ENCODE measurements around the gene WWC1.

The WWC1 gene

GRCh38 chr5:168313596-168314204 is 22.3 kb downstream of the WWC1 start:
- no peak overlapping the region for H3K27ac ChIP-seq (ENCODE audit: low read length)
- H3K4me3 ChIP-seq (ENCODE audit: low read depth in 1 of 2, low read length in 2 of 2): no peak overlapping the region
- H3K4me1 ChIP-seq (ENCODE audit: control insufficient read depth in 1 of 2, insufficient read depth in 2 of 2, low read length in 2 of 2): peaks cover 0 to 2% of the 10 kb centered on the region in 2 donors
- no peaks in the 10 kb centered on the region for H3K9me3 ChIP-seq (ENCODE audit: control insufficient read depth in 1 of 2, low read length in 2 of 2)
- H3K36me3 ChIP-seq (ENCODE audit: control insufficient read depth in 1 of 2, insufficient read depth in 2 of 2, low read length in 2 of 2): no peaks in the 10 kb centered on the region
- no peaks in the 10 kb centered on the region for H3K27me3 ChIP-seq (ENCODE audit: low read depth, low read length)

GRCh38 chr5:168314735-168315411 is 23.4 kb downstream of the WWC1 start:
- Histone ChIP-seq H3K4me1 (ENCODE audit: control insufficient read depth in 1 of 2, insufficient read depth in 2 of 2, low read length in 2 of 2) (peaks cover 0 to 2% of the 10 kb centered on the region in 2 donors), H3K9me3 (ENCODE audit: control insufficient read depth in 1 of 2, low read length in 2 of 2) (no peaks in the 10 kb centered on the region), H3K27ac (ENCODE audit: low read length) (peak overlapping the region; percentile 63), H3K36me3 (ENCODE audit: control insufficient read depth in 1 of 2, insufficient read depth in 2 of 2, low read length in 2 of 2) (no peaks in the 10 kb centered on the region), H3K4me3 (ENCODE audit: low read depth in 1 of 2, low read length in 2 of 2) (no peak overlapping the region), H3K27me3 (ENCODE audit: low read depth, low read length) (no peaks in the 10 kb centered on the region)

GRCh38 chr5:168315416-168316138 is 24.1 kb downstream of the WWC1 start:
- no peak overlapping the region for H3K4me3 ChIP-seq (ENCODE audit: low read depth in 1 of 2, low read length in 2 of 2)
- no peaks in the 10 kb centered on the region for H3K9me3 ChIP-seq (ENCODE audit: control insufficient read depth in 1 of 2, low read length in 2 of 2)
- H3K27ac ChIP-seq (ENCODE audit: low read length): peak overlapping the region; percentile 63
- no peaks in the 10 kb centered on the region for H3K36me3 ChIP-seq (ENCODE audit: control insufficient read depth in 1 of 2, insufficient read depth in 2 of 2, low read length in 2 of 2)
- H3K27me3 ChIP-seq (ENCODE audit: low read depth, low read length): no peaks in the 10 kb centered on the region
- H3K4me1 ChIP-seq (ENCODE audit: control insufficient read depth in 1 of 2, insufficient read depth in 2 of 2, low read length in 2 of 2): peaks cover 0 to 2% of the 10 kb centered on the region in 2 donors

GRCh38 chr5:168316139-168316578 is 24.7 kb downstream of the WWC1 start:
- peak overlapping the region; percentile 63 for H3K27ac ChIP-seq (ENCODE audit: low read length)
- no peak overlapping the region for H3K4me3 ChIP-seq (ENCODE audit: low read depth in 1 of 2, low read length in 2 of 2)

GRCh38 chr5:168317096-168317520 is 25.7 kb downstream of the WWC1 start:
- Histone ChIP-seq H3K9me3 (ENCODE audit: control insufficient read depth in 1 of 2, low read length in 2 of 2) (no peaks in the 10 kb centered on the region), H3K27me3 (ENCODE audit: low read depth, low read length) (no peaks in the 10 kb centered on the region), H3K36me3 (ENCODE audit: control insufficient read depth in 1 of 2, insufficient read depth in 2 of 2, low read length in 2 of 2) (no peaks in the 10 kb centered on the region), H3K4me3 (ENCODE audit: low read depth in 1 of 2, low read length in 2 of 2) (no peak overlapping the region), H3K4me1 (ENCODE audit: control insufficient read depth in 1 of 2, insufficient read depth in 2 of 2, low read length in 2 of 2) (peaks cover 0 to 2% of the 10 kb centered on the region in 2 donors), H3K27ac (ENCODE audit: low read length) (no peak overlapping the region)

More at GRCh38 chr5:168316139-168316578, 24.7 kb downstream of the WWC1 start:
- H3K4me1 ChIP-seq (ENCODE audit: control insufficient read depth in 1 of 2, insufficient read depth in 2 of 2, low read length in 2 of 2): peaks cover 0 to 2% of the 10 kb centered on the region in 2 donors
- no peaks in the 10 kb centered on the region for H3K9me3 ChIP-seq (ENCODE audit: control insufficient read depth in 1 of 2, low read length in 2 of 2)
- H3K27me3 ChIP-seq (ENCODE audit: low read depth, low read length): no peaks in the 10 kb centered on the region
- no peaks in the 10 kb centered on the region for H3K36me3 ChIP-seq (ENCODE audit: control insufficient read depth in 1 of 2, insufficient read depth in 2 of 2, low read length in 2 of 2)

GRCh38 chr5:168317521-168318147 is 26.2 kb downstream of the WWC1 start:
- H3K9me3 ChIP-seq (ENCODE audit: control insufficient read depth in 1 of 2, low read length in 2 of 2): no peaks in the 10 kb centered on the region
- H3K27ac ChIP-seq (ENCODE audit: low read length): no peak overlapping the region
- no peak overlapping the region for H3K4me3 ChIP-seq (ENCODE audit: low read depth in 1 of 2, low read length in 2 of 2)
- no peaks in the 10 kb centered on the region for H3K27me3 ChIP-seq (ENCODE audit: low read depth, low read length)
- H3K36me3 ChIP-seq (ENCODE audit: control insufficient read depth in 1 of 2, insufficient read depth in 2 of 2, low read length in 2 of 2): no peaks in the 10 kb centered on the region
- peaks cover 0 to 2% of the 10 kb centered on the region in 2 donors for H3K4me1 ChIP-seq (ENCODE audit: control insufficient read depth in 1 of 2, insufficient read depth in 2 of 2, low read length in 2 of 2)

GRCh38 chr5:168318240-168318639 is 26.8 kb downstream of the WWC1 start:
- H3K27ac ChIP-seq (ENCODE audit: low read length): no peak overlapping the region
- no peaks in the 10 kb centered on the region for H3K27me3 ChIP-seq (ENCODE audit: low read depth, low read length)
- H3K4me1 ChIP-seq (ENCODE audit: control insufficient read depth in 1 of 2, insufficient read depth in 2 of 2, low read length in 2 of 2): peaks cover 0 to 2% of the 10 kb centered on the region in 2 donors
- H3K36me3 ChIP-seq (ENCODE audit: control insufficient read depth in 1 of 2, insufficient read depth in 2 of 2, low read length in 2 of 2): no peaks in the 10 kb centered on the region
- H3K9me3 ChIP-seq (ENCODE audit: control insufficient read depth in 1 of 2, low read length in 2 of 2): no peaks in the 10 kb centered on the region
- H3K4me3 ChIP-seq (ENCODE audit: low read depth in 1 of 2, low read length in 2 of 2): no peak overlapping the region

- Histone ChIP-seq H3K9me3 (ENCODE audit: control insufficient read depth in 1 of 2, low read length in 2 of 2) (no peaks in the 10 kb centered on the region), H3K27me3 (ENCODE audit: low read depth, low read length) (no peaks in the 10 kb centered on the region), H3K36me3 (ENCODE audit: control insufficient read depth in 1 of 2, insufficient read depth in 2 of 2, low read length in 2 of 2) (no peaks in the 10 kb centered on the region), H3K4me3 (ENCODE audit: low read depth in 1 of 2, low read length in 2 of 2) (no peak overlapping the region), H3K4me1 (ENCODE audit: control insufficient read depth in 1 of 2, insufficient read depth in 2 of 2, low read length in 2 of 2) (no peaks in the 10 kb centered on the region), H3K27ac (ENCODE audit: low read length) (no peak overlapping the region)
These were observed 28.3 kb downstream of the WWC1 start for GRCh38 chr5:168319774-168320173.

- no peaks in the 10 kb centered on the region for H3K4me1 ChIP-seq (ENCODE audit: control insufficient read depth in 1 of 2, insufficient read depth in 2 of 2, low read length in 2 of 2)
These were observed 29.4 kb downstream of the WWC1 start for GRCh38 chr5:168320805-168321204.

GRCh38 chr5:168324859-168325630 is 33.6 kb downstream of the WWC1 start:
- Histone ChIP-seq H3K27me3 (ENCODE audit: low read depth, low read length) (no peaks in the 10 kb centered on the region), H3K4me1 (ENCODE audit: control insufficient read depth in 1 of 2, insufficient read depth in 2 of 2, low read length in 2 of 2) (peaks cover 0 to 7% of the 10 kb centered on the region in 2 donors), H3K36me3 (ENCODE audit: control insufficient read depth in 1 of 2, insufficient read depth in 2 of 2, low read length in 2 of 2) (no peaks in the 10 kb centered on the region), H3K27ac (ENCODE audit: low read length) (no peak overlapping the region), H3K9me3 (ENCODE audit: control insufficient read depth in 1 of 2, low read length in 2 of 2) (no peaks in the 10 kb centered on the region), H3K4me3 (ENCODE audit: low read depth in 1 of 2, low read length in 2 of 2) (no peak overlapping the region)

More at GRCh38 chr5:168320805-168321204, 29.4 kb downstream of the WWC1 start:
- no peaks in the 10 kb centered on the region for H3K9me3 ChIP-seq (ENCODE audit: control insufficient read depth in 1 of 2, low read length in 2 of 2)
- H3K4me3 ChIP-seq (ENCODE audit: low read depth in 1 of 2, low read length in 2 of 2): no peak overlapping the region
- H3K36me3 ChIP-seq (ENCODE audit: control insufficient read depth in 1 of 2, insufficient read depth in 2 of 2, low read length in 2 of 2): no peaks in the 10 kb centered on the region
- H3K27ac ChIP-seq (ENCODE audit: low read length): no peak overlapping the region
- H3K27me3 ChIP-seq (ENCODE audit: low read depth, low read length): no peaks in the 10 kb centered on the region
